Stomach (tissue), 9 donors: ENCODE measurements around the gene WDR20. TPM values are rescaled to one million over a fixed set of nuclear protein-coding genes. Genes with fewer than 3 reads are reported as not detected.

Source experiments
- DNase-seq, 2 donors: peaks; one replicate each; pipeline versions ENCODE4 v3.0.0 to v3.0.0-alpha.2; 2013 to 2019
- H3K27ac ChIP-seq, 5 donors: fragments of 200-600 bp in 4 of 5; sonication (generic) in 4 of 5; one replicate each; pipeline ENCODE4 v1.5.1; 2013 to 2019; ENCODE audit warnings: mild to moderate bottlenecking in 1 of 5, moderate library complexity in 1 of 5
- H3K27me3 ChIP-seq, 3 donors: fragments of 200-600 bp; sonication (generic); one replicate each; pipeline ENCODE4 v1.5.1; 2017 to 2019; ENCODE audit warnings: mixed run types in 1 of 3
- H3K36me3 ChIP-seq, 4 donors: fragments of 200-600 bp; sonication (generic); 1 replicate in 3 of 4; 2 replicates in 1 of 4; pipeline ENCODE4 v1.5.1; 2016 to 2019
- H3K4me1 ChIP-seq, 4 donors: fragments of 200-600 bp; sonication (generic); one replicate each; pipeline ENCODE4 v1.5.1; 2016 to 2019
- H3K4me3 ChIP-seq, 4 donors: fragments of 200-600 bp; sonication (generic) in 3 of 4; one replicate each; pipeline ENCODE4 v1.5.1; 2016 to 2019; ENCODE audit warnings: mild to moderate bottlenecking in 1 of 4
- H3K9me3 ChIP-seq, 4 donors: fragments of 200-600 bp; sonication (generic); one replicate each; pipeline ENCODE4 v1.5.1; 2016 to 2019
- EP300 ChIP-seq: sonication (generic); formaldehyde crosslinking; IDR thresholded peaks from one replicate; pipeline ENCODE4 v1.6.1; 2017; ENCODE audit warnings: antibody characterized with exemption
- POLR2A ChIP-seq, 4 donors: fragments of 450-650 bp; IDR thresholded peaks; one replicate each; pipeline ENCODE4 v1.6.1; 2016; ENCODE audit warnings: antibody characterized with exemption in 4 of 4, control low read depth in 2 of 4, mild to moderate bottlenecking in 1 of 4, moderate library complexity in 1 of 4
- POLR2AphosphoS5 ChIP-seq, 3 donors: sonication (generic); formaldehyde crosslinking; IDR thresholded peaks; one replicate each; pipeline ENCODE4 v1.6.1; 2016; ENCODE audit warnings: antibody characterized with exemption in 3 of 3
- WGBS, 5 donors: extraction: QIAGEN DNeasy Blood & Tissue Kit in 3 of 5; methylation state at CpG; one replicate each; pipeline versions ENCODE4 v1.1.5 to v1.1.7; 2013 to 2018; 5-methylcytosine and 5-hydroxymethylcytosine counted together
- intact Hi-C: fragments of 100-400 bp; cut with DNase I; formaldehyde crosslinking; loops from one replicate; pipeline ENCODE4 v1.15.1; 2023; ENCODE audit warnings: low total_unique reads
- polyA plus RNA-seq, 3 donors: library from polyadenylated mRNA; stranded (reverse); fragments of 200-250 nt; gene quantifications; one replicate each; pipeline ENCODE4 v1.2.3, GENCODE V29; 2013
- total RNA-seq, 5 donors: library from RNA; depleted of rRNA; stranded (reverse); fragments of >200 nt; gene quantifications; one replicate each; pipeline versions ENCODE4 v1.1.0 to v1.2.3, GENCODE V29; 2014 to 2016
- TF ChIP-seq, protein P1 (sequence below), 7 experiments: fragments of 450-650 bp in 4 of 7; fragments of 200-600 bp in 3 of 7; sonication (generic) in 3 of 7; IDR thresholded peaks; one replicate each; pipeline ENCODE4 v1.5.1; 2016 to 2019; ENCODE audit warnings: antibody characterized with exemption in 7 of 7, control low read depth in 2 of 7, mild to moderate bottlenecking in 1 of 7
- donor health status: healthy with polysubstance abuse.
- donor health status: Bipolar disorder and iron deficiency.
- donor health status: healthy.

Gene WDR20
- total and polyA plus RNA-seq, 8 donors = 8.2 to 44.2 (median 14.5) TPM

DNA sequence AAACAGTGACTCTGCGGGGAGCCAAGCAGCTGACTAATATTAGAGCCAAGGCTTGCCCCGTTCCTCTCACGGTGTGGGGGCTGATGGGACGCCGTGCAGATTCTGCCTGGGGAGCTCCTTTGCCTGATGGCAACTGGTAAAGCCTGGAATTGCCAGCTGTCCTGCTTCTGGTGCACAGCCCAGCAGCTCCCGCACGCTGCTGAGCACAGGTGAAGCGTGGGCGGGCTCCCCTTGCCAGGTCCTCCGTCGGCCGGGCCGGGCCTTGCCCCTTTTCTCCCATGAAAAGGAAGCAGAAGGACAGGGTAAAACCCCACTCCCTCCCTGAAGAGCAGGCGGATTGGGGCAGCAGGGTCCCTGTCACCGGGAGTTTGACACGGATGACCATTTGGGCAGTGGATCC is 79.0 kb downstream of the WDR20 start:
- peaks cover 0 to 22% (median 9%) of the 10 kb centered on the region in 4 donors for H3K4me1 ChIP-seq
- no peak for DNase-seq
- peaks cover 0 to 63% (median 46%) of the 10 kb centered on the region in 4 donors for H3K36me3 ChIP-seq
- no peak overlapping the region for H3K4me3 ChIP-seq
- intact Hi-C loops = no loop called here
- no peaks in the 10 kb centered on the region for H3K27me3 ChIP-seq
- H3K9me3 ChIP-seq = no peaks in the 10 kb centered on the region
- 87 to 91% (median 89%) methylated on average over 15 to 16 of the region's 16 CpGs for WGBS, 5 donors
- H3K27ac ChIP-seq = no peak overlapping the region
- TF ChIP-seq POLR2AphosphoS5 (IDR thresholded peaks at IDR 0.05) (no peak), EP300 (no peak), POLR2A (IDR thresholded peaks at IDR 0.05) (no peak)
- TF ChIP-seq, protein P1, sequence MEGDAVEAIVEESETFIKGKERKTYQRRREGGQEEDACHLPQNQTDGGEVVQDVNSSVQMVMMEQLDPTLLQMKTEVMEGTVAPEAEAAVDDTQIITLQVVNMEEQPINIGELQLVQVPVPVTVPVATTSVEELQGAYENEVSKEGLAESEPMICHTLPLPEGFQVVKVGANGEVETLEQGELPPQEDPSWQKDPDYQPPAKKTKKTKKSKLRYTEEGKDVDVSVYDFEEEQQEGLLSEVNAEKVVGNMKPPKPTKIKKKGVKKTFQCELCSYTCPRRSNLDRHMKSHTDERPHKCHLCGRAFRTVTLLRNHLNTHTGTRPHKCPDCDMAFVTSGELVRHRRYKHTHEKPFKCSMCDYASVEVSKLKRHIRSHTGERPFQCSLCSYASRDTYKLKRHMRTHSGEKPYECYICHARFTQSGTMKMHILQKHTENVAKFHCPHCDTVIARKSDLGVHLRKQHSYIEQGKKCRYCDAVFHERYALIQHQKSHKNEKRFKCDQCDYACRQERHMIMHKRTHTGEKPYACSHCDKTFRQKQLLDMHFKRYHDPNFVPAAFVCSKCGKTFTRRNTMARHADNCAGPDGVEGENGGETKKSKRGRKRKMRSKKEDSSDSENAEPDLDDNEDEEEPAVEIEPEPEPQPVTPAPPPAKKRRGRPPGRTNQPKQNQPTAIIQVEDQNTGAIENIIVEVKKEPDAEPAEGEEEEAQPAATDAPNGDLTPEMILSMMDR (IDR thresholded peaks at IDR 0.05) = no peak

DNA sequence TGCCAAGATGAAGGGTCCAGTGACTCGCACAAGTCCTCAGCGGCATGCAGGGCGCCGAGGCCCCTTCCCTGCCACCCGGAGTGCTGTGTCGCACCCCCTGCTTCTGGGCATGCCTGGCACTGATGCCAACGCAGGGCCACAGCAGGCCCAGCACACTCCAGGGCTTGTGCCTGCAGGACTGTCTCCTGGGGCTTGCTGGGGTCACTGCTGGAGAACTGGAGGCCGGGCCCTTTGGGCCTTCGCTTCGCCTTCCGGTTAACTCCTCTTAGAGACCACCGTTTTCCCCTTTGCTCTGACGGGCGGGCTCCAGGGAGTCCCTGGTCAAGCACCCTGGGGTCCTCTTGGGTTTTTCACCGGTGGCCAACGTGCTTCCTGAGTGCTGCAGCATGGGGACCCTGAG is 79.6 kb downstream of the WDR20 start:
- Histone ChIP-seq H3K4me3 (no peak overlapping the region), H3K36me3 (peaks cover 0 to 57% (median 51%) of the 10 kb centered on the region in 4 donors), H3K27ac (no peak overlapping the region), H3K9me3 (no peaks in the 10 kb centered on the region), H3K4me1 (peaks cover 0 to 17% (median 7%) of the 10 kb centered on the region in 4 donors), H3K27me3 (no peaks in the 10 kb centered on the region)
- 92 to 96% (median 95%) methylated on average over 14 to 16 of the region's 16 CpGs for WGBS, 5 donors
- intact Hi-C loops = no loop called here
- no peak for TF ChIP-seq EP300
- TF ChIP-seq, protein P1 (IDR thresholded peaks at IDR 0.05) = no peak
- TF ChIP-seq POLR2A (IDR thresholded peaks at IDR 0.05) = no peak
- TF ChIP-seq POLR2AphosphoS5 (IDR thresholded peaks at IDR 0.05) = no peak
- DNase-seq = no peak

DNA sequence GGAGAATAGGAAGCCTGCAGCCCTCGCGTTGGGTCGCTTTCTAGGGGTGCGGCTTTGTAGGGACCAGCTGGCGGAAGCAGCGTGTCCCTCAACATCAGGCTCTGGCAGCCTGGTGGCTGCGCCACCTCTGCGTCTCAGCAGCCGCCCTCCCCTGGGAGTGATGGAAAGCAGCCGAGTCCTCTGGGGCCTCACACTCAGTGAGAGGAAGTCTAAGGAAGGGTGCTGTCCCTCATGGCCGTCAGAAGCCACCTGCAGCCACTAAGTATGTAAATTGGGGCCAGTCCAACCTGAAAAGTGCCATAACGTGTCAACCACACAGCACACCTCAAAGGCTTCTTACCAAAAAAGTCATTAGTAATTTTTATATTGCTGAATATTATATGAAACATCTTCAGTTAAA is 80.3 kb downstream of the WDR20 start:
- no peaks in the 10 kb centered on the region for H3K9me3 ChIP-seq
- WGBS, 5 donors = 85 to 91% (median 89%) methylated on average over 8 to 12 of the region's 12 CpGs
- H3K4me1 ChIP-seq = peaks cover 0 to 16% (median 5%) of the 10 kb centered on the region in 4 donors
- H3K27ac ChIP-seq = no peak overlapping the region
- no peaks in the 10 kb centered on the region for H3K27me3 ChIP-seq
- peaks cover 2 to 57% (median 53%) of the 10 kb centered on the region in 4 donors for H3K36me3 ChIP-seq
- DNase-seq = no peak
- H3K4me3 ChIP-seq = no peak overlapping the region
- intact Hi-C loops = no loop called here
- no peak for TF ChIP-seq POLR2A (IDR thresholded peaks at IDR 0.05)
- TF ChIP-seq, protein P1 (IDR thresholded peaks at IDR 0.05) = no peak
- no peak for TF ChIP-seq EP300
- no peak for TF ChIP-seq POLR2AphosphoS5 (IDR thresholded peaks at IDR 0.05)

DNA sequence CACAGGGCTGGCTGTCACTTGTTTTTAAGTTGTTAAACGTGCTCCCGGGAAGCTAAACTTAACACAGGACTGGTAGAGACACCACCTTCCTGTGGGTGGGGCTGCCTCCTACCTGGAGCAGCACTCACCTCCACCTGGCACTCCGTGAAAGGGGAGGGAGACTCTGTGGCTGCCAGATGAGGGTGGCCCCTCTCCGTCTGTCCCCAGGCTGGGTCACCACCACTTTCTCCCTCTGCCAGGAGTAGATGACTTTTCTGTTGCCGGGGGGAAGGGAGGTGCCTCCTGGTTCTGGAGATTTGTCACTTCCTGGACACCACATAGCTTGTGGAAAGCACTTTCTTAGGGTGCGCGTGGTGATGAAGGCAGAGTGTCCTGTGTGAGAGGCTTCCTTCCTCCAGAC is 81.3 kb downstream of the WDR20 start:
- no peak overlapping the region for H3K4me3 ChIP-seq
- peak overlapping the region in 1 of 5 donors; percentile 15 for H3K27ac ChIP-seq
- no peaks in the 10 kb centered on the region for H3K27me3 ChIP-seq
- peaks cover 2 to 56% (median 50%) of the 10 kb centered on the region in 4 donors for H3K36me3 ChIP-seq
- WGBS, 5 donors = 34 to 44% (median 36%) methylated on average over 7 of the region's 7 CpGs
- intact Hi-C loops = no loop called here
- TF ChIP-seq, protein P1 (IDR thresholded peaks at IDR 0.05) = no peak
- TF ChIP-seq POLR2A (IDR thresholded peaks at IDR 0.05) = no peak
- TF ChIP-seq EP300 = no peak
- no peak for TF ChIP-seq POLR2AphosphoS5 (IDR thresholded peaks at IDR 0.05)
- peaks cover 0 to 6% (median 0%) of the 10 kb centered on the region in 4 donors for H3K4me1 ChIP-seq
- H3K9me3 ChIP-seq = no peaks in the 10 kb centered on the region
- no peak for DNase-seq
